GM18508 (cell line): ENCODE results near the gene FKBP6.
"Not testable (repeated sequence)": the region's sequence is repeated elsewhere in the genome, so short reads cannot be mapped to it uniquely, and the experiment has no call there.

Experiments
- ATAC-seq: cut with Tn5 transposase; IDR thresholded peaks from one replicate; pipeline ENCODE4 v1.9.1; 2021; ENCODE audit warnings: moderate number of reproducible peaks; ENCODE audit not compliant: insufficient read depth, unreplicated experiment

The FKBP6 gene

GRCh38 chr7:73327922-73328321 is at the start of gene FKBP6, which contains the start of gene TRIM50:
Gene FKBP6 (plus strand): TSS chr7:73328161. CDS start chr7:73328429, 268 bp downstream.
Gene TRIM50 (minus strand): TSS chr7:73328082. CDS start chr7:73324787, 3,295 bp downstream.
- not testable (repeated sequence) for ATAC-seq

- not testable (repeated sequence) for ATAC-seq
These were observed 30.7 kb upstream of the FKBP6 start for GRCh38 chr7:73297235-73297634.

GRCh38 chr7:73297706-73298105 is 30.3 kb upstream of the FKBP6 start:
- ATAC-seq, result not testable (repeated sequence)

- not testable (repeated sequence) for ATAC-seq
These were observed 28.1 kb upstream of the FKBP6 start for GRCh38 chr7:73299812-73300211.

- ATAC-seq, result not testable (repeated sequence)
These were observed 26.9 kb upstream of the FKBP6 start for GRCh38 chr7:73301108-73301507.

GRCh38 chr7:73302846-73303245 is 25.1 kb upstream of the FKBP6 start:
- not testable (repeated sequence) for ATAC-seq

- no peak for ATAC-seq
These were observed 24.4 kb upstream of the FKBP6 start for GRCh38 chr7:73303546-73303945.

- ATAC-seq, result no peak
These were observed 23.9 kb upstream of the FKBP6 start for GRCh38 chr7:73304071-73304470.

GRCh38 chr7:73304612-73305387 is 23.2 kb upstream of the FKBP6 start:
- not testable (repeated sequence) for ATAC-seq

GRCh38 chr7:73307436-73307835 is 20.5 kb upstream of the FKBP6 start:
- no peak for ATAC-seq

GRCh38 chr7:73308074-73308664 is 19.8 kb upstream of the FKBP6 start:
- ATAC-seq, result peak; percentile 14

GRCh38 chr7:73308665-73309214 is 19.2 kb upstream of the FKBP6 start, which contains the start of gene NSUN5:
Gene NSUN5 (minus strand): TSS chr7:73308826. CDS start chr7:73308790, 36 bp downstream.
- ATAC-seq, result peak; percentile 70

- ATAC-seq, result not testable (repeated sequence)
These were observed 16.5 kb upstream of the FKBP6 start for GRCh38 chr7:73311421-73311820.

- no peak for ATAC-seq
These were observed 15.0 kb upstream of the FKBP6 start for GRCh38 chr7:73312831-73313520.

GRCh38 chr7:73313521-73313906 is 14.4 kb upstream of the FKBP6 start:
- no peak for ATAC-seq

GRCh38 chr7:73314271-73314670 is 13.7 kb upstream of the FKBP6 start:
- no peak for ATAC-seq

GRCh38 chr7:73316521-73316920 is 11.4 kb upstream of the FKBP6 start:
- no peak for ATAC-seq

- not testable (repeated sequence) for ATAC-seq
These were observed 9.2 kb upstream of the FKBP6 start for GRCh38 chr7:73318656-73319204.

GRCh38 chr7:73319541-73319940 is 8.4 kb upstream of the FKBP6 start:
- ATAC-seq, result not testable (repeated sequence)

- ATAC-seq, result not testable (repeated sequence)
These were observed 8.0 kb upstream of the FKBP6 start for GRCh38 chr7:73320009-73320408.
